ENCODE data around the gene RSF1. TPM values are rescaled to one million over a fixed set of nuclear protein-coding genes. Genes with fewer than 3 reads are reported as not detected.

Gene RSF1
- total and polyA plus RNA-seq, 2 experiments from 2014 or later = 51.2 to 188 TPM

DNA sequence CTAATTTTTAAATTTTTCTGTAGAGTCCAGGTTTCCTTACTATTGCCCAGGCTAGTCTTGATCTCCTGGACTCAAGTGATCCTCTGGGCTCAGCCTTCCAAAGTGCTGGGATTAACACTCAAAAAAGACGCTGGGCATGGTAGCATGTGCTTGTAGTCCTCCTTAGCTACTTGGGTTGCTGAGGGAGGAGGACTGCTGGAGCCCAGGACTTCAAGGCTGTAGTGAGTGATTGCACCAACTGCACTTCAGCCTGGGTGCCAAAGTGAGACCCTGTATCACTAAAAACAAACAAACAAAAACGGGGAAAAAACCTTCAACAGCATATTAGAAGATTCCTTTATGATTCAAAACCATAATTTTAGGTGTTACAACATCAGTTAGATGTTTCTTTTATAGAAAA, 44.6 kb downstream of the RSF1 start (continued):
- no peak for TF ChIP-seq EZH2phosphoT487 (IDR thresholded peaks at IDR 0.05; ENCODE audit: unreplicated experiment)
- TF ChIP-seq ZNF331 (CRISPR knock-in tag; IDR thresholded peaks at IDR 0.05; ENCODE audit: low read depth) = no peak
- TF ChIP-seq ZNF114 (CRISPR knock-in tag; IDR thresholded peaks at IDR 0.05) = no peak
- TF ChIP-seq, protein P1, sequence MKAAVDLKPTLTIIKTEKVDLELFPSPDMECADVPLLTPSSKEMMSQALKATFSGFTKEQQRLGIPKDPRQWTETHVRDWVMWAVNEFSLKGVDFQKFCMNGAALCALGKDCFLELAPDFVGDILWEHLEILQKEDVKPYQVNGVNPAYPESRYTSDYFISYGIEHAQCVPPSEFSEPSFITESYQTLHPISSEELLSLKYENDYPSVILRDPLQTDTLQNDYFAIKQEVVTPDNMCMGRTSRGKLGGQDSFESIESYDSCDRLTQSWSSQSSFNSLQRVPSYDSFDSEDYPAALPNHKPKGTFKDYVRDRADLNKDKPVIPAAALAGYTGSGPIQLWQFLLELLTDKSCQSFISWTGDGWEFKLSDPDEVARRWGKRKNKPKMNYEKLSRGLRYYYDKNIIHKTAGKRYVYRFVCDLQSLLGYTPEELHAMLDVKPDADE (IDR thresholded peaks at IDR 0.05) = no peak
- no peak for TF ChIP-seq JUNB (IDR thresholded peaks at IDR 0.05; ENCODE audit: unreplicated experiment)
- TF ChIP-seq STAT1 (IDR thresholded peaks at IDR 0.05; ENCODE audit: unreplicated experiment) = no peak
- TF ChIP-seq, protein P2, sequence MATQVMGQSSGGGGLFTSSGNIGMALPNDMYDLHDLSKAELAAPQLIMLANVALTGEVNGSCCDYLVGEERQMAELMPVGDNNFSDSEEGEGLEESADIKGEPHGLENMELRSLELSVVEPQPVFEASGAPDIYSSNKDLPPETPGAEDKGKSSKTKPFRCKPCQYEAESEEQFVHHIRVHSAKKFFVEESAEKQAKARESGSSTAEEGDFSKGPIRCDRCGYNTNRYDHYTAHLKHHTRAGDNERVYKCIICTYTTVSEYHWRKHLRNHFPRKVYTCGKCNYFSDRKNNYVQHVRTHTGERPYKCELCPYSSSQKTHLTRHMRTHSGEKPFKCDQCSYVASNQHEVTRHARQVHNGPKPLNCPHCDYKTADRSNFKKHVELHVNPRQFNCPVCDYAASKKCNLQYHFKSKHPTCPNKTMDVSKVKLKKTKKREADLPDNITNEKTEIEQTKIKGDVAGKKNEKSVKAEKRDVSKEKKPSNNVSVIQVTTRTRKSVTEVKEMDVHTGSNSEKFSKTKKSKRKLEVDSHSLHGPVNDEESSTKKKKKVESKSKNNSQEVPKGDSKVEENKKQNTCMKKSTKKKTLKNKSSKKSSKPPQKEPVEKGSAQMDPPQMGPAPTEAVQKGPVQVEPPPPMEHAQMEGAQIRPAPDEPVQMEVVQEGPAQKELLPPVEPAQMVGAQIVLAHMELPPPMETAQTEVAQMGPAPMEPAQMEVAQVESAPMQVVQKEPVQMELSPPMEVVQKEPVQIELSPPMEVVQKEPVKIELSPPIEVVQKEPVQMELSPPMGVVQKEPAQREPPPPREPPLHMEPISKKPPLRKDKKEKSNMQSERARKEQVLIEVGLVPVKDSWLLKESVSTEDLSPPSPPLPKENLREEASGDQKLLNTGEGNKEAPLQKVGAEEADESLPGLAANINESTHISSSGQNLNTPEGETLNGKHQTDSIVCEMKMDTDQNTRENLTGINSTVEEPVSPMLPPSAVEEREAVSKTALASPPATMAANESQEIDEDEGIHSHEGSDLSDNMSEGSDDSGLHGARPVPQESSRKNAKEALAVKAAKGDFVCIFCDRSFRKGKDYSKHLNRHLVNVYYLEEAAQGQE (IDR thresholded peaks at IDR 0.05; ENCODE audit: unreplicated experiment) = no peak
- TF ChIP-seq EZH2 (IDR thresholded peaks at IDR 0.05; ENCODE audit: low read depth, unreplicated experiment) = no peak
- no peak for TF ChIP-seq NANOG (IDR thresholded peaks at IDR 0.05; ENCODE audit: borderline replicate concordance)
- no peak for TF ChIP-seq CREB1 (CRISPR knock-in tag; IDR thresholded peaks at IDR 0.05; ENCODE audit: low read depth)
- no peak for TF ChIP-seq POLR2AphosphoS5 (IDR thresholded peaks at IDR 0.05; ENCODE audit: low read depth)

DNA sequence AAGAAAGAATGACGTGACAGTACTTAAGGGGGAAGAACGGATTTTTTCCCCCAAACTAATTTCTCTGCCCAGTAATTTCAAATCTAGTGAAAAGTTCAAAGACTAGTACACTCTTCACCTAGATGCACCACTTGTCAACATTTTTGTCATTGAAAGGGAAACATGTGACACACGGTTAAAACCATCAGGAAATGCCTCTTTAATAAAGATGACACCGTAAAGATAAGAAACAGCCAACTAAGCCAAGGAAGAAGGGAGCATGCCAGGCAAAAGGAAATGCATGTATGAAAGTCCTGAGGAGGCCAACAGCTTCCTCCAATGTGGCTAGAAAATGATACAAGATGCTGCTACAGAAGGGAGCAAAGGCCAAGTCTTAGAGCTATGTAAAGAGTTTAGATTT, 49.4 kb downstream of the RSF1 start:
- Mint-ChIP-seq H3K9me3 (no peaks in the 10 kb centered on the region), H3K27me3 (ENCODE audit: insufficient read depth, low read depth, poor library complexity) (no peaks in the 10 kb centered on the region), H3K4me3 (no peak overlapping the region), H3K27ac (peak overlapping the region; percentile 5; the same call in 1 of the 2 replicates), H3K36me3 (ENCODE audit: low read depth) (no peaks in the 10 kb centered on the region), H3K4me1 (peaks cover 26% of the 10 kb centered on the region)
- no peaks in the 10 kb centered on the region for H3K9me2 ChIP-seq (ENCODE audit: insufficient read depth)
- H3K4me3 ChIP-seq = no peak overlapping the region
- H2AFZ ChIP-seq = no peak overlapping the region
- peaks cover 26% of the 10 kb centered on the region for H3K4me1 ChIP-seq (ENCODE audit: insufficient read depth)
- no peak overlapping the region for H3K27ac ChIP-seq (ENCODE audit: low read depth)
- peaks cover 99% of the 10 kb centered on the region for H3K79me2 ChIP-seq (replicated peaks; ENCODE audit: insufficient read depth)
- no peak for ATAC-seq
- no peaks in the 10 kb centered on the region for H3F3A ChIP-seq (replicated peaks; ENCODE audit: low read depth)
- H3K27me3 ChIP-seq (ENCODE audit: insufficient read depth) = no peaks in the 10 kb centered on the region
- H4K20me1 ChIP-seq (replicated peaks; ENCODE audit: insufficient read depth) = peaks cover 34% of the 10 kb centered on the region
- no peak overlapping the region for H3K4me2 ChIP-seq
- no peaks in the 10 kb centered on the region for H3K36me3 ChIP-seq (ENCODE audit: insufficient read depth)
- no peak for DNase-seq (ENCODE audit: low spot score)
- TF ChIP-seq STAT1 (IDR thresholded peaks at IDR 0.05; ENCODE audit: unreplicated experiment) (no peak), EZH2phosphoT487 (IDR thresholded peaks at IDR 0.05; ENCODE audit: unreplicated experiment) (no peak)
- TF ChIP-seq, protein P2 (IDR thresholded peaks at IDR 0.05; ENCODE audit: unreplicated experiment) = no peak
- TF ChIP-seq, protein P3, sequence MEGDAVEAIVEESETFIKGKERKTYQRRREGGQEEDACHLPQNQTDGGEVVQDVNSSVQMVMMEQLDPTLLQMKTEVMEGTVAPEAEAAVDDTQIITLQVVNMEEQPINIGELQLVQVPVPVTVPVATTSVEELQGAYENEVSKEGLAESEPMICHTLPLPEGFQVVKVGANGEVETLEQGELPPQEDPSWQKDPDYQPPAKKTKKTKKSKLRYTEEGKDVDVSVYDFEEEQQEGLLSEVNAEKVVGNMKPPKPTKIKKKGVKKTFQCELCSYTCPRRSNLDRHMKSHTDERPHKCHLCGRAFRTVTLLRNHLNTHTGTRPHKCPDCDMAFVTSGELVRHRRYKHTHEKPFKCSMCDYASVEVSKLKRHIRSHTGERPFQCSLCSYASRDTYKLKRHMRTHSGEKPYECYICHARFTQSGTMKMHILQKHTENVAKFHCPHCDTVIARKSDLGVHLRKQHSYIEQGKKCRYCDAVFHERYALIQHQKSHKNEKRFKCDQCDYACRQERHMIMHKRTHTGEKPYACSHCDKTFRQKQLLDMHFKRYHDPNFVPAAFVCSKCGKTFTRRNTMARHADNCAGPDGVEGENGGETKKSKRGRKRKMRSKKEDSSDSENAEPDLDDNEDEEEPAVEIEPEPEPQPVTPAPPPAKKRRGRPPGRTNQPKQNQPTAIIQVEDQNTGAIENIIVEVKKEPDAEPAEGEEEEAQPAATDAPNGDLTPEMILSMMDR (conservative IDR thresholded peaks at IDR 0.05; ENCODE audit: low read depth in 2 of 2) = no peak

Measured in GM23338 (cell line).